Fibroblast of skin of back (primary cell): ENCODE data around the gene ACTN1.

ENCODE experiments used
- DNase-seq: peaks from one replicate; pipeline ENCODE4 v3.0.0-alpha.2; 2013

The ACTN1 gene

GRCh38 chr14:68934066-68934465, 45.0 kb downstream of the ACTN1 start:
- no peak for DNase-seq

DNA sequence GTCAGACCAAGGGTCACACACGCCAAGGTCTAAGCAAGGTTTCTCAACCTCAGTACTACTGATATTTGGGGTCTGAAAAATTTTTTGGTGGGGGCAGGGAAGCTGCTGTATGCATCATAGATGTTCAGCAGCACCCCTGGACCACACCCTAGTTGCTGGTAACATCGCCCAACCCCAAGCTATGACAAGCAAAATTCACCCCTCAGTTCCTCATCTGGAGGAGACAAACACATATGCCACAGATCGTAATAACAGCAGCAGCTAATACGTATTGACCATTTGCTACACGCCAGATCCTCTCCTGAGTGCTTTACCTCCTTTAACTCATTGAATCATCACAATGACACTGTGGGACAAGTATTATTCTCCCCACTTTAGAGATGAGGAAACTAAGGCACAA, 46.4 kb downstream of the ACTN1 start:
- no peak for DNase-seq

DNA sequence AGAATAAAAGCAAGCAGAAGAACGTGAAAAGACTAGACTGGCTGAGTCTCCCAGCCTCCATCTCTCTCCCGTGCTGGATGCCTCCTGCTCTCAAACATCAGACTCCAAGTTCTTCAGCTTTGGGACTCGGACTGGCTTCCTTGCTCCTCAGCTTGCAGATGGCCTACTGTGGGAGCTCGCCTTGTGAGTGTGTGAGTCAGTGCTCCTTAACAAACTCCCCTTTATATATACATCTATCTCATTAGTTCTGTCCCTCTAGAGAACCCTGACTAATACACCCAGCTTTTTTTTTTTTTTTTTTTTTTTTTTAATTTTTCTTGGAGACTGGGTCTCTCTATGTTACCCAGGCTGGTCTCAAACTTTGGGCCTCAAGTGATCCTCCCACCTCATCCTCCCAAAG, 46.9 kb downstream of the ACTN1 start:
- peak; percentile 51 for DNase-seq

GRCh38 chr14:68931474-68932051, 47.5 kb downstream of the ACTN1 start:
- DNase-seq = no peak

DNA sequence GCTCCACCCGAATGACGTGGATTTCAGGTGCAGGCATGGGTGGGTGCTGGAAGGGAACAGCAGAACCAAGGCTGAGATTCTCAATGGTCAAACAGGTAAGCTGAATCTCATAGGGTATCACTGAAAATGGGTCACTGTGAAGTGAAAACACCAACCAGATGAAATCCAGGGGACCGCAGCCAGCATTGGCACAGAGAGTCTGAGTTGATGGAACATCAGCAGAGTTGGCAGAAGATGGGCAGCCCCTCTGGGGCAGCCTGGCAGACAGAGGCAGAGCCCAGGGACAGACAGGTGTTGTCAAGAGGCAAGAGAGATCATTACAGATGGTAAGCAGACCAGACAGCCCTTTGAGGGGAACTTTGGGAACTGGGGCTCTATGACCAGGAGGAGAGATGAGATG, 48.0 kb downstream of the ACTN1 start:
- DNase-seq = no peak

DNA sequence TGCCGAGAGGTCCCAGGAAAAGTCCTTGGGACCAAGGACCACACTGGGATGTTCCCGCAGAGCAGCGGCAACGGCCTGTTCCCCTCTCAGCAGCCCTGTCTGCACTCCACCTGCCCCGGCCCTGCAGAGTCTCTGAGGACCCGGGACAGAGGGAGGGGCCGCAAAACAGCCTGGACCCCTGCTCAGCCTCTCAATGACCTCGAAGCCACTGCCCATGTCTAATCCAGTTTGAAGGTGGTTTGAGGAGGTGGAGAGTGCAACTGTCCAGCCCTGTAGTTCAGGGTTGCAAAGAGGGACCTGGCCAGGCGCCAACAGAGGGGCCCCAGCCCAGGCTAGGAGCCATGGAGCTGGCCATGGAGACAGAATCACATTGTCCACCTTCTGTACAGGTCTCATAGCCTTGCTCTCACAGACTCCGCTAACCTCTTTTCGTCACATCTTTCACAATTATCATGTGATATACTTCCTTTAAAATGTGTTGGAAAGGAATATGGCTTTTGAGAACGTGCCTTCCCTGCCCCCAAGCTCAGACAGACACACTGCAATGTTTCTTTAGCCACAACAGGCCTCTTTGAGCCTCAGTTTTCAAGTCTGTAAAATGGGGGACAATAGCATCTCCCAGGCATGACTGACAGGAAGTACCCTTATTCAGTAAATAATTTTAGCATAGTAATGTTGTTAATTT, 49.3 kb downstream of the ACTN1 start:
- no peak for DNase-seq

DNA sequence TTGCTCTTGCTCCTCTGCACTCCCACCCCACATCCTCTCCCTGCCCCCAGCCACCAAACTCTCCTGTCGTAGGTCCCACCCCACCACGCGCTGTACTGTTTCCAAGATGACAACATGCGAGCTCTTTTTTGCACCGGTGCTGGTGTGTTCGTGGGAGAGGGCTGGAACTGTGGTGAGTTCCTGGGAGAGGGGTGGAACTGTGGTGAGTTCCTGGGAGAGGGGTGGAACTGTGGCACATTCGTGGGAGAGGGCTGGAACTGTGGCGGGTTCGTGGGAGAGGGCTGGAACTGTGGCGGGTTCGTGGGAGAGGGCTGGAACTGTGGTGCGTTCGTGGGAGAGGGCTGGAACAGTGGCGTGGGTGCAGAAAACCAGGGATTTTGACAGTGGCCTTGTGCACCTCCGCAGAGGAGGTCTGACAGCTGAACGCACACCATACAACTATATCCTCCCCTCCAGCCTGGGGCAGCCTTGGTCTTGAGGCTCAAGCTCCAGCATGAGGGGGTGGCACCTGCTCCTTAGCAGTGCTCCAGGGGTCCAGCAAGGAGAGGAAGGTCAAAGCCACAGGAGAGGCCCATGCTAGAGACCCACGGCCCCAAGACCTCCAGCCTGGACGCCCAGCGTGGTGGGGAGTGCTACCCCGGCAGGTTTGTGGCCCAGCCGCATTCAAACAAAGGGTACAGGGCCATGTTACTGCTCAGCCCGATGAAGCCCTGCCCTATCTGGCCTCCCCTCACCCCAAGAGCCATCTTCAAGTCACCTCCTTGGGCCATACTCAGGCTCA, 50.1 kb downstream of the ACTN1 start:
- DNase-seq = no peak

- DNase-seq = no peak
These were observed 51.0 kb downstream of the ACTN1 start for GRCh38 chr14:68927956-68928675.

GRCh38 chr14:68927089-68927488, 52.0 kb downstream of the ACTN1 start:
- no peak for DNase-seq

DNA sequence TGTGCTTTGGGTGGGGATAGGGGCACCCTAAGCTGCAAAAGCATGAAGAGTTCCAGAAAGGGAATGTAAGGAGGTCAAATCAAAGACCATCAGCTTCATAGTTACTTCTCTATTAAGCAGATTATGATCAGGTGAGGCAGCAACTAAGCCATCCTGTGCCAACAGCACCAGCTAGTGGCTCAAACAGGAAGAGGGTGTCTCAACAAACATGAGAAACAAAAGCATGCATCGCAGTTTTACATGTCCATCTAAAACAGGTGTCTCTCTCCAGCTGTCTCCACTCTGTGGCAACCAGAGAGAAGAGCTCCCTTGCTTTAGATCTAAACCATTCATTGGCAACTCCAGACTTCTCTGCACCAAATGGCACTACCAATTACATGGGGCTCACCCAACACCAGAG, 52.9 kb downstream of the ACTN1 start:
- DNase-seq = no peak

GRCh38 chr14:68925373-68925772, 53.7 kb downstream of the ACTN1 start:
- DNase-seq = no peak

- peak; percentile 83 for DNase-seq
These were observed 54.6 kb downstream of the ACTN1 start for GRCh38 chr14:68924186-68925158.

DNA sequence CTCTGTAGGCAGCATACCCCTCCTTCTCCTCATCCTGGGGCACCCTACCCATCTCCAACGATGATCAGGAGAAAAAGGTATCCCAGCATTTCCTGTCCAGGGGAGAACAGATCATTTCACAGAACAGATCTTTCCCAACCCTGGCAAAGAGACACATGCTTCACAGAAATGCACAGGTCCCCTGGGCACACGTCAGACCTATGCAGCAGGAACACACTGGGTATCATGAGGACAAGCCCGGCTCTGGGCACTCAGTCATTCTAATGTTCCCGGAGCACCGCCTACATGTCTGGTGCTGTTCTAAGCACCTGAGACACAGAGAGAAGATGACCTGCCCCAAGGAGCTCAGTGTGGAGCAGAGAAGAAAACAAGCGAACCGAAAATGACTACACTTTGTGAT, 56.2 kb downstream of the ACTN1 start:
- no peak for DNase-seq

DNA sequence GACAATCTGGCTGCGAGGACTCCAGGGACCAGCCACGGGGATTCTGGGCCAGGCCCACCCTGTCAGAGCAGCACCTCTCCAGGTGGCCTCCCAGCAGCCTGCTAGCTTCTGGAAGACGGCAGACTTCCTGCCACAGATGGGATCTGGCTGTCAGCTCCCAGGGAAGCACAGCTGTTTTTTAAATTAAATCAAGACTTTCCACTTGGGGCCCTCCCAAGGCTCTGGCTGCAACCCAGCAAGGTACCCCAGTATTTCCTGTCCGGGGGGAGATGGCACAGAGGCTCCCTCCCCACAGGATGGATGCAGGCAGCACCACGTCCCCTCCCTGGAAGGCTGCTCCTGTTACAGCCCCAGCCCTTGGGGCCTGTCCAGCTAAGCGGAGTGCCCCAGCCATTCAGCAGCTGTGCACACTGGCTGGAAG, 56.9 kb downstream of the ACTN1 start:
- no peak for DNase-seq

GRCh38 chr14:68921666-68922065, 57.4 kb downstream of the ACTN1 start:
- no peak for DNase-seq

DNA sequence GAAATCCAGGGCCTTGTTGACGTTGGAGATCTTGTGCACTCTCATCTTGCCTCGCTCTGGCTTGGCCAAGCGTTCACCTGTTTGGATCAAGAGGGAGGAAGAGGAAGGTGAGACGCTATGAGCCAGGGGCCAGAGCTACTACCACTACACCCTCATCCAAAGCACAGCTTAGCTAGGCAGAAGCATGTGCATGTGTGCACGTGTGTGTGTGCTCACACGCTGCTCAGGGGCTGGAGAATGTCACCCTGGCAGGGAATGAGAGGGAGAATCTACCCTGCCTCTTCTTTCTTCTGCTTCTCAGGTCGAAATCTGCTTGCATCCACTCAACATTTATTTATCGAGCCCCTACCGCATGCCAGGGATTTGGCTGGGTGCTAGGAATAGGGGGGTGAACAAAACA, 58.1 kb downstream of the ACTN1 start:
- DNase-seq = no peak

GRCh38 chr14:68919129-68919927, 59.8 kb downstream of the ACTN1 start:
- no peak for DNase-seq

GRCh38 chr14:68918612-68919011, 60.5 kb downstream of the ACTN1 start:
- no peak for DNase-seq

GRCh38 chr14:68916358-68916941, 62.7 kb downstream of the ACTN1 start:
- no peak for DNase-seq

GRCh38 chr14:68913516-68913915, 65.6 kb downstream of the ACTN1 start:
- no peak for DNase-seq
